ENCODE measurements around the gene PTPRG.
A peak's percentile ranks its signal among the peaks of the same experiment; 100 is the strongest.

The PTPRG gene

GRCh38 chr3:61580982-61581643 lies 19.7 kb downstream of the PTPRG start:
- no peak overlapping the region for H3K27ac ChIP-seq
- DNase-seq (ENCODE audit: low spot score): no peak
- no peak for TF ChIP-seq CTCF (conservative IDR thresholded peaks at IDR 0.05; ENCODE audit: low read depth)
- ChIA-PET CTCF (no interaction called here), POLR2A (ENCODE audit: low non-redundant PET) (no interaction called here)

- ChIA-PET POLR2A (ENCODE audit: low non-redundant PET) (no interaction called here), CTCF (no interaction called here)
- no peak overlapping the region for H3K27ac ChIP-seq
- DNase-seq (ENCODE audit: low spot score): no peak
- no peak for TF ChIP-seq CTCF (conservative IDR thresholded peaks at IDR 0.05; ENCODE audit: low read depth)
Observed at GRCh38 chr3:61582287-61582686, 20.9 kb downstream of the PTPRG start.

GRCh38 chr3:61582846-61583245 lies 21.5 kb downstream of the PTPRG start:
- no peak for DNase-seq (ENCODE audit: low spot score)
- ChIA-PET CTCF (no interaction called here), POLR2A (ENCODE audit: low non-redundant PET) (no interaction called here)
- no peak for TF ChIP-seq CTCF (conservative IDR thresholded peaks at IDR 0.05; ENCODE audit: low read depth)
- no peak overlapping the region for H3K27ac ChIP-seq

GRCh38 chr3:61583890-61584875 lies 22.8 kb downstream of the PTPRG start:
- POLR2A ChIA-PET (ENCODE audit: low non-redundant PET): interaction anchor here (0.7 kb wide), 1 partner anchor 15 kb away, joined by 9 read pairs; no protein-coding TSS in a partner anchor
- no peak for TF ChIP-seq CTCF (conservative IDR thresholded peaks at IDR 0.05; ENCODE audit: low read depth)
- CTCF ChIA-PET: no interaction called here

GRCh38 chr3:61589856-61590255 lies 28.5 kb downstream of the PTPRG start:
- ChIA-PET POLR2A (ENCODE audit: low non-redundant PET) (no interaction called here), CTCF (interaction anchor here (0.6 kb wide), 1 partner anchor 12 kb away, joined by 3 read pairs; no protein-coding TSS in a partner anchor)
- TF ChIP-seq CTCF (conservative IDR thresholded peaks at IDR 0.05; ENCODE audit: low read depth): no peak
- peak; percentile 28 for DNase-seq (ENCODE audit: low spot score)
- no peak overlapping the region for H3K27ac ChIP-seq

More at GRCh38 chr3:61583890-61584875, 22.8 kb downstream of the PTPRG start:
- no peak for DNase-seq (ENCODE audit: low spot score)
- no peak overlapping the region for H3K27ac ChIP-seq

- no peak for TF ChIP-seq CTCF (conservative IDR thresholded peaks at IDR 0.05; ENCODE audit: low read depth)
- no peak overlapping the region for H3K27ac ChIP-seq
- ChIA-PET CTCF (no interaction called here), POLR2A (ENCODE audit: low non-redundant PET) (no interaction called here)
- DNase-seq (ENCODE audit: low spot score): no peak
Observed at GRCh38 chr3:61591300-61591699, 29.9 kb downstream of the PTPRG start.

Data from RWPE1 (cell line).